HG03064 (cell line): ENCODE data around the gene PRKCA.
"Not testable (repeated sequence)": the region's sequence is repeated elsewhere in the genome, so short reads cannot be mapped to it uniquely, and the experiment has no call there.

Experiments used
- ATAC-seq: cut with Tn5 transposase; IDR thresholded peaks from one replicate; pipeline ENCODE4 v1.9.1; 2021; ENCODE audit warnings: low read depth; ENCODE audit not compliant: unreplicated experiment

PRKCA gene

GRCh38 chr17:66451188-66452149, 149.1 kb downstream of the PRKCA start:
- no peak for ATAC-seq

GRCh38 chr17:66455060-66455459, 152.6 kb downstream of the PRKCA start:
- ATAC-seq = no peak

GRCh38 chr17:66457499-66457898, 155.1 kb downstream of the PRKCA start:
- not testable (repeated sequence) for ATAC-seq

- no peak for ATAC-seq
Measured at GRCh38 chr17:66458782-66459181, 156.4 kb downstream of the PRKCA start.

- ATAC-seq = no peak
Measured at GRCh38 chr17:66459811-66460270, 157.4 kb downstream of the PRKCA start.

GRCh38 chr17:66460558-66460957, 158.1 kb downstream of the PRKCA start:
- no peak for ATAC-seq

GRCh38 chr17:66461343-66461995, 159.1 kb downstream of the PRKCA start:
- ATAC-seq = no peak

- no peak for ATAC-seq
Measured at GRCh38 chr17:66462010-66462409, 159.6 kb downstream of the PRKCA start.

GRCh38 chr17:66464921-66465320, 162.5 kb downstream of the PRKCA start:
- ATAC-seq = no peak

GRCh38 chr17:66465701-66466100, 163.3 kb downstream of the PRKCA start:
- ATAC-seq = no peak

- ATAC-seq = no peak
Measured at GRCh38 chr17:66466106-66466820, 163.8 kb downstream of the PRKCA start.

GRCh38 chr17:66466840-66467367, 164.5 kb downstream of the PRKCA start:
- no peak for ATAC-seq

- ATAC-seq = no peak
Measured at GRCh38 chr17:66467766-66468165, 165.4 kb downstream of the PRKCA start.

- no peak for ATAC-seq
Measured at GRCh38 chr17:66468241-66469087, 166.1 kb downstream of the PRKCA start.

GRCh38 chr17:66469088-66469442, 166.7 kb downstream of the PRKCA start:
- no peak for ATAC-seq

GRCh38 chr17:66469461-66469860, 167.0 kb downstream of the PRKCA start:
- ATAC-seq = no peak

- ATAC-seq = no peak
Measured at GRCh38 chr17:66469890-66470289, 167.5 kb downstream of the PRKCA start.

GRCh38 chr17:66472123-66472522, 169.7 kb downstream of the PRKCA start:
- no peak for ATAC-seq

GRCh38 chr17:66474258-66474657, 171.8 kb downstream of the PRKCA start:
- ATAC-seq = no peak
